Measurements from ENCODE around the gene ZBTB38. TPM values are rescaled to one million over a fixed set of nuclear protein-coding genes. Genes with fewer than 3 reads are reported as not detected.

Gene ZBTB38
- total RNA-seq, 1 experiment from 2014 or later, result 46.7 TPM

- Histone ChIP-seq H3K36me3 (ENCODE audit: control insufficient read depth, insufficient read depth, low read length) (no peaks in the 10 kb centered on the region), H3K9me3 (ENCODE audit: control insufficient read depth, insufficient read depth, low read depth, low read length) (no peaks in the 10 kb centered on the region), H3K4me3 (ENCODE audit: low read depth in 2 of 2, low read length in 2 of 2) (no peak overlapping the region), H3K27ac (ENCODE audit: low read length) (no peak overlapping the region), H3K27me3 (ENCODE audit: control insufficient read depth, insufficient read depth, low read length) (no peaks in the 10 kb centered on the region), H3K4me1 (ENCODE audit: control insufficient read depth, insufficient read depth, low read length) (no peaks in the 10 kb centered on the region)
- in situ Hi-C loops (cut with HindIII; ENCODE audit: low pct_unique_long_range_greater_than_20kb, low sequenced_read_pairs), result no loop called here
- TF ChIP-seq POLR2AphosphoS5 (IDR thresholded peaks at IDR 0.05; ENCODE audit: low read depth, low read length) (no peak), TCF7L2 (IDR thresholded peaks at IDR 0.05; ENCODE audit: low read depth, low read length) (no peak), CTCF (IDR thresholded peaks at IDR 0.05) (no peak), SIN3A (IDR thresholded peaks at IDR 0.05; ENCODE audit: borderline replicate concordance, insufficient read depth, low read depth, low read length) (no peak), REST (IDR thresholded peaks at IDR 0.05; ENCODE audit: insufficient read depth in 1 of 2, low read depth in 2 of 2, low read length in 1 of 2) (no peak)
- DNase-seq (ENCODE audit: low read depth, low spot score) (no peak), ATAC-seq (no peak)
- POLR2A ChIA-PET, result no interaction called here
- BruUV-seq (replicated peaks), result no TSS peak
- intact Hi-C loops (cut with micrococcal nuclease; ENCODE audit: unreplicated experiment), result no loop called here
- CTCF ChIA-PET, result no interaction called here
Observed at GRCh38 chr3:141333836-141334626, 34.3 kb upstream of the ZBTB38 start.

- CTCF ChIA-PET, result no interaction called here
- no peaks in the 10 kb centered on the region for H3K27me3 ChIP-seq (ENCODE audit: control insufficient read depth, insufficient read depth, low read length)
- no peak for ATAC-seq
Observed at GRCh38 chr3:141334627-141335250, 33.6 kb upstream of the ZBTB38 start.

More at GRCh38 chr3:141334627-141335250, 33.6 kb upstream of the ZBTB38 start:
- Histone ChIP-seq H3K36me3 (ENCODE audit: control insufficient read depth, insufficient read depth, low read length) (no peaks in the 10 kb centered on the region), H3K4me3 (ENCODE audit: low read depth in 2 of 2, low read length in 2 of 2) (no peak overlapping the region), H3K27ac (ENCODE audit: low read length) (no peak overlapping the region), H3K9me3 (ENCODE audit: control insufficient read depth, insufficient read depth, low read depth, low read length) (no peaks in the 10 kb centered on the region), H3K4me1 (ENCODE audit: control insufficient read depth, insufficient read depth, low read length) (no peaks in the 10 kb centered on the region)
- TF ChIP-seq CTCF (IDR thresholded peaks at IDR 0.05) (no peak), POLR2AphosphoS5 (IDR thresholded peaks at IDR 0.05; ENCODE audit: low read depth, low read length) (no peak), TCF7L2 (IDR thresholded peaks at IDR 0.05; ENCODE audit: low read depth, low read length) (no peak), REST (IDR thresholded peaks at IDR 0.05; ENCODE audit: insufficient read depth in 1 of 2, low read depth in 2 of 2, low read length in 1 of 2) (no peak), SIN3A (IDR thresholded peaks at IDR 0.05; ENCODE audit: borderline replicate concordance, insufficient read depth, low read depth, low read length) (no peak)
- in situ Hi-C loops (cut with HindIII; ENCODE audit: low pct_unique_long_range_greater_than_20kb, low sequenced_read_pairs), result no loop called here
- DNase-seq (ENCODE audit: low read depth, low spot score), result no peak
- intact Hi-C loops (cut with micrococcal nuclease; ENCODE audit: unreplicated experiment), result no loop called here
- no TSS peak for BruUV-seq (replicated peaks)
- POLR2A ChIA-PET, result no interaction called here
